Measurements from ENCODE around the gene STAMBPL1. TPM values are rescaled to one million over a fixed set of nuclear protein-coding genes. Genes with fewer than 3 reads are reported as not detected.

STAMBPL1 gene
- total RNA-seq, 1 donor from 2014 or later = 15.7 TPM

- Histone ChIP-seq H3K27me3 (no peaks in the 10 kb centered on the region), H3K9me3 (no peaks in the 10 kb centered on the region), H3K27ac (peak overlapping the region; percentile 85), H3K4me1 (peaks cover 32% of the 10 kb centered on the region), H3K4me3 (peak overlapping the region; percentile 42 to 48), H3K36me3 (peaks cover 4 to 6% of the 10 kb centered on the region in 2 donors)
- no peak for DNase-seq (ENCODE audit: extremely low spot score in 2 of 2)
- intact Hi-C loops (cut with DNase I) = no loop called here
- TF ChIP-seq POLR2A (IDR thresholded peaks at IDR 0.05) (no peak), CTCF (IDR thresholded peaks at IDR 0.05) (no peak), POLR2AphosphoS5 (IDR thresholded peaks at IDR 0.05; ENCODE audit: insufficient read depth in 1 of 2, low read depth in 1 of 2) (no peak)
Measured at GRCh38 chr10:88949912-88950837, 70.1 kb downstream of the STAMBPL1 start.

GRCh38 chr10:88952647-88953111, 72.6 kb downstream of the STAMBPL1 start, which contains the start of gene ACTA2:
ACTA2 (minus strand) TSS chr10:88952773; CDS start chr10:88948930, 3,843 bp downstream.
- Histone ChIP-seq H3K27me3 (no peaks in the 10 kb centered on the region), H3K4me3 (peak within 1 kb of the TSS; percentile 42 to 48), H3K9me3 (no peaks in the 10 kb centered on the region), H3K27ac (peak within 1 kb of the TSS; percentile 85), H3K36me3 (peaks cover 4 to 6% of the 10 kb centered on the region in 2 donors), H3K4me1 (peaks cover 32% of the 10 kb centered on the region)
- TF ChIP-seq POLR2AphosphoS5 (IDR thresholded peaks at IDR 0.05; ENCODE audit: insufficient read depth in 1 of 2, low read depth in 1 of 2) (peak in 1 of 2 donors; percentile 68), CTCF (IDR thresholded peaks at IDR 0.05) (no peak), POLR2A (IDR thresholded peaks at IDR 0.05) (peak in 1 of 2 donors; percentile 50)
- no peak for DNase-seq (ENCODE audit: extremely low spot score in 2 of 2)
- intact Hi-C loops (cut with DNase I) = no loop called here

- no peaks in the 10 kb centered on the region for H3K9me3 ChIP-seq
- H3K4me3 ChIP-seq = peak overlapping the region in 1 of 2 donors; percentile 33
- no peak for TF ChIP-seq POLR2AphosphoS5 (IDR thresholded peaks at IDR 0.05; ENCODE audit: insufficient read depth in 1 of 2, low read depth in 1 of 2)
- no peak for TF ChIP-seq POLR2A (IDR thresholded peaks at IDR 0.05)
- TF ChIP-seq CTCF (IDR thresholded peaks at IDR 0.05) = no peak
- H3K4me1 ChIP-seq = peaks cover 32% of the 10 kb centered on the region
- peak overlapping the region; percentile 85 for H3K27ac ChIP-seq
- intact Hi-C loops (cut with DNase I) = no loop called here
- peaks cover 3 to 4% of the 10 kb centered on the region in 2 donors for H3K36me3 ChIP-seq
- no peaks in the 10 kb centered on the region for H3K27me3 ChIP-seq
- no peak for DNase-seq (ENCODE audit: extremely low spot score in 2 of 2)
Measured at GRCh38 chr10:88953662-88954061, 73.6 kb downstream of the STAMBPL1 start.

GRCh38 chr10:88954458-88955083, 74.5 kb downstream of the STAMBPL1 start:
- Histone ChIP-seq H3K36me3 (peaks cover 0 to 4% of the 10 kb centered on the region in 2 donors), H3K27ac (no peak overlapping the region), H3K4me3 (no peak overlapping the region), H3K9me3 (no peaks in the 10 kb centered on the region), H3K4me1 (peaks cover 32% of the 10 kb centered on the region), H3K27me3 (no peaks in the 10 kb centered on the region)
- TF ChIP-seq POLR2A (IDR thresholded peaks at IDR 0.05) (no peak), POLR2AphosphoS5 (IDR thresholded peaks at IDR 0.05; ENCODE audit: insufficient read depth in 1 of 2, low read depth in 1 of 2) (no peak), CTCF (IDR thresholded peaks at IDR 0.05) (no peak)
- intact Hi-C loops (cut with DNase I) = no loop called here
- DNase-seq (ENCODE audit: extremely low spot score in 2 of 2) = no peak

Data from vagina (tissue), 2 donors.